ENCODE data around the gene ATAD3A.

DNA sequence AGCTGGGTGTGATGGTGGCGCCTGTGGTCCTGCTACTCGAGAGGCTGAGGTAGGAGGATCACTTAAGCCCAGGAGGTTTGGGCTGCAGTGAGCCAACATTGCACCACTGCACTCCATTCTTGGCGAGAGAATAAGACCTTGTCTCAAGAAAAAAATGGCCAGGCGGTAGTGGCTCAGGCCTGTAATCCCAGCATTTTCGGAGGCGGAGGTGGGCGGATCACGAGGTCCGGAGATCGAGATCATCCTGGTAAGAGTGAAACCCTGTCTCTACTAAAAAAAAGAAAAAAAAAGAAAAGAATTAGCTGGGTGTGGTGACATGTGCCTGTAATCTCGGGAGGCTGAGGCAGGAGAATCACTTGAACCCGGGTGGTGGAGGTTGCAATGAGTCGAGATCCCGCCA, 29.1 kb upstream of the ATAD3A start:
- TF ChIP-seq, protein P1, sequence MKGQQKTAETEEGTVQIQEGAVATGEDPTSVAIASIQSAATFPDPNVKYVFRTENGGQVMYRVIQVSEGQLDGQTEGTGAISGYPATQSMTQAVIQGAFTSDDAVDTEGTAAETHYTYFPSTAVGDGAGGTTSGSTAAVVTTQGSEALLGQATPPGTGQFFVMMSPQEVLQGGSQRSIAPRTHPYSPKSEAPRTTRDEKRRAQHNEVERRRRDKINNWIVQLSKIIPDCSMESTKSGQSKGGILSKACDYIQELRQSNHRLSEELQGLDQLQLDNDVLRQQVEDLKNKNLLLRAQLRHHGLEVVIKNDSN (IDR thresholded peaks at IDR 0.05), result no peak
- TF ChIP-seq CEBPB (IDR thresholded peaks at IDR 0.05), result no peak
- TF ChIP-seq TCF12 (IDR thresholded peaks at IDR 0.05; ENCODE audit: low read depth), result no peak
- no peak for TF ChIP-seq RAD21 (IDR thresholded peaks at IDR 0.05; ENCODE audit: low read depth)
- no peak for TF ChIP-seq TAF1 (IDR thresholded peaks at IDR 0.05; ENCODE audit: low read depth)
